Tibial artery (tissue), 4 donors: Measurements from ENCODE around the gene CYB5R3.

Experiments
- DNase-seq, 2 donors: peaks; one replicate each; pipeline ENCODE4 v3.0.0-alpha.2; 2019
- H3K27ac ChIP-seq, 2 donors: fragments of 200-600 bp; sonication (generic) in 1 of 2; 1 replicate in 1 of 2; 2 replicates in 1 of 2; pipeline ENCODE4 v1.5.1; 2018 to 2019; ENCODE audit warnings: mild to moderate bottlenecking in 1 of 2
- H3K27me3 ChIP-seq, 2 donors: fragments of 200-600 bp; sonication (generic) in 1 of 2; one replicate each; pipeline versions ENCODE4 v1.5.1 to v1.6.0; 2016 to 2019
- H3K36me3 ChIP-seq, 3 donors: fragments of 200-600 bp; sonication (generic) in 2 of 3; one replicate each; pipeline ENCODE4 v1.5.1; 2016 to 2019; ENCODE audit warnings: mild to moderate bottlenecking in 2 of 3
- H3K4me1 ChIP-seq, 4 donors: fragments of 200-600 bp; sonication (generic) in 2 of 4; 1 replicate in 3 of 4; 2 replicates in 1 of 4; pipeline ENCODE4 v1.5.1; 2016 to 2019
- H3K4me3 ChIP-seq, 2 donors: fragments of 200-600 bp; sonication (generic) in 1 of 2; 1 replicate in 1 of 2; 2 replicates in 1 of 2; pipeline ENCODE4 v1.5.1; 2018 to 2019; ENCODE audit warnings: mild to moderate bottlenecking in 2 of 2
- H3K9me3 ChIP-seq, 3 donors: fragments of 200-600 bp; sonication (generic) in 1 of 3; one replicate each; pipeline ENCODE4 v1.5.1; 2016 to 2019
- CTCF ChIP-seq, 2 experiments: fragments of 200-600 bp in 1 of 2; fragments of 450-650 bp in 1 of 2; IDR thresholded peaks; one replicate each; pipeline ENCODE4 v1.5.1; 2017 to 2019; ENCODE audit warnings: antibody characterized with exemption in 2 of 2, mild to moderate bottlenecking in 1 of 2, moderate library complexity in 1 of 2
- intact Hi-C: fragments of 100-400 bp; cut with DNase I; formaldehyde crosslinking; loops from one replicate; pipeline ENCODE4 v1.15.0; 2023; ENCODE audit warnings: low total_unique reads

The CYB5R3 gene

DNA sequence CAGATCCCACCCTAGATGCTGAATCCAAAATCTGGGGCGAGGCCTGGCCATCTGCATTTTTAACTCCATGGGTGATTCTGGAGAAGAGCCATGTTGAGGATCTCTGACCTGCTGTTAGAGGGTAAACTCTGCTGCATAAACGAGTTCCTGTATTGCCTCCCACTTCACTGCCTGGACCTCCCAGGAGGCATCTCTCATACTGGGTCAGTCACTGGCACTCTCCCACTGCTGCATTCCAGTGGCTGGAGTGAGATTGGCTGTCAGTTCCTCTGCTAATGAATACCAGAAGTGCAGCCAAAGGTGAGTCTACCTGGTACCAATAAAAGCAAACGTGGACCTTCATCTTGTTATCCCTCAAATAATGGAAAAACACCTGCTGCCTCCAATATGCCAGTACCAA, 44.8 kb downstream of the CYB5R3 start:
- Histone ChIP-seq H3K36me3 (peaks cover 34 to 50% (median 36%) of the 10 kb centered on the region in 3 donors), H3K27me3 (no peaks in the 10 kb centered on the region), H3K4me3 (no peak overlapping the region), H3K4me1 (peaks cover 0 to 40% (median 18%) of the 10 kb centered on the region in 4 donors), H3K9me3 (no peaks in the 10 kb centered on the region), H3K27ac (no peak overlapping the region)
- intact Hi-C loops = no loop called here
- no peak for DNase-seq
- TF ChIP-seq CTCF (IDR thresholded peaks at IDR 0.05) = no peak

DNA sequence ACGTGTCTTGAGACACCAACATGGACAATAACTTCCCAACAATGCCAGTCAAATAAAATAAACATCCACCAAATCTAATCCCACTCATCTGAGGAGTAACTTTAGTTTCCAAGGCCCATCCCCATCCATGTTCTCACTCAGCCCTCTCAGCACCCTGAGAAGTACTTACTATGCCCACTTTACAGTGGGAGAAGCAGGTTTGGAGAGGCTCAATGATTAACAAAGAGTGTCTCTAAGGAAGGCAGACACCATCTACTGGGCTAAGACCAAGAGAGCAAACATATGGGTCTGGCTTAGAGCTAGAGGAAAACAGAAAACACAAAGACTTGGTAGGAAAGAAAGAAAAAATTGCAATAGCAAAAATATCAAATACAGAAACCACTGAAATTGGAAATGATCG, 45.8 kb downstream of the CYB5R3 start:
- Histone ChIP-seq H3K27me3 (no peaks in the 10 kb centered on the region), H3K4me3 (no peak overlapping the region), H3K36me3 (peaks cover 44 to 60% (median 45%) of the 10 kb centered on the region in 3 donors), H3K4me1 (peaks cover 0 to 30% (median 9%) of the 10 kb centered on the region in 4 donors), H3K27ac (no peak overlapping the region), H3K9me3 (no peaks in the 10 kb centered on the region)
- DNase-seq = no peak
- TF ChIP-seq CTCF (IDR thresholded peaks at IDR 0.05) = no peak
- intact Hi-C loops = no loop called here

DNA sequence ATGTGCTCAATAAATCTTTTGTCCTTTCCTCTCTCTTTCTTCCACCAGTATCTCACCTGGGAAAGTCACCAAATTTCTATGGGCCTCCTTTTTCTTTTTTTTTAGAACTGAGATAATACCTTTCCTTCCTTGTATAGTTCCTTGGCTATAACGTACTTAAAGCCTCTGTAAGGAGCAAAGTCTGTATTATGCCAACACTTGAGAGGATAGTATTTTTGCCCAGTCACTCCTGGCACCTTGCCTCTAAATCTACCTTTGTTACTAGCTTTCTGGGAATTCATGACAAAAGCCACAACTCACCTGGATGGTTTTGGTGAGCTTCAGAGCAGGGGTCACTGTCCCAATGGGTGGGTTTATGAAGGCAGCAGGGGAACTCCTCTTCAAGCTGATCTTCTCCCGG, 46.7 kb downstream of the CYB5R3 start:
- Histone ChIP-seq H3K4me3 (no peak overlapping the region), H3K36me3 (peaks cover 53 to 70% (median 55%) of the 10 kb centered on the region in 3 donors), H3K9me3 (no peaks in the 10 kb centered on the region), H3K27ac (no peak overlapping the region), H3K27me3 (no peaks in the 10 kb centered on the region), H3K4me1 (peaks cover 0 to 24% (median 7%) of the 10 kb centered on the region in 4 donors)
- DNase-seq = no peak
- intact Hi-C loops = no loop called here
- TF ChIP-seq CTCF (IDR thresholded peaks at IDR 0.05) = no peak

- peaks cover 57 to 70% (median 60%) of the 10 kb centered on the region in 3 donors for H3K36me3 ChIP-seq
- intact Hi-C loops = no loop called here
- TF ChIP-seq CTCF (IDR thresholded peaks at IDR 0.05) = no peak
Observed at GRCh38 chr22:42601879-42602465, 47.2 kb downstream of the CYB5R3 start.

GRCh38 chr22:42596863-42597530, 52.2 kb downstream of the CYB5R3 start:
- Histone ChIP-seq H3K4me1 (no peaks in the 10 kb centered on the region), H3K36me3 (peaks cover 91 to 99% (median 98%) of the 10 kb centered on the region in 3 donors), H3K27me3 (no peaks in the 10 kb centered on the region), H3K27ac (no peak overlapping the region), H3K9me3 (no peaks in the 10 kb centered on the region), H3K4me3 (no peak overlapping the region)
- TF ChIP-seq CTCF (IDR thresholded peaks at IDR 0.05) = no peak
- DNase-seq = no peak
- intact Hi-C loops = no loop called here

More at GRCh38 chr22:42601879-42602465, 47.2 kb downstream of the CYB5R3 start:
- no peak overlapping the region for H3K4me3 ChIP-seq
- peaks cover 0 to 24% (median 7%) of the 10 kb centered on the region in 4 donors for H3K4me1 ChIP-seq
- H3K27ac ChIP-seq = no peak overlapping the region
- H3K27me3 ChIP-seq = no peaks in the 10 kb centered on the region
- H3K9me3 ChIP-seq = no peaks in the 10 kb centered on the region
- no peak for DNase-seq
